Colon (tissue), 2 donors: Measurements from ENCODE around the gene TNFRSF6B.
"Not testable (repeated sequence)": the region's sequence is repeated elsewhere in the genome, so short reads cannot be mapped to it uniquely, and the experiment has no call there.

Experiments used
- FAIRE-seq: peaks from 2 replicates; lab custom pipeline; 2012; peaks lifted over from hg19 to GRCh38; lab: Jason Lieb, UNC
- donor health status: control.
- donor health status: control.

Gene TNFRSF6B

DNA sequence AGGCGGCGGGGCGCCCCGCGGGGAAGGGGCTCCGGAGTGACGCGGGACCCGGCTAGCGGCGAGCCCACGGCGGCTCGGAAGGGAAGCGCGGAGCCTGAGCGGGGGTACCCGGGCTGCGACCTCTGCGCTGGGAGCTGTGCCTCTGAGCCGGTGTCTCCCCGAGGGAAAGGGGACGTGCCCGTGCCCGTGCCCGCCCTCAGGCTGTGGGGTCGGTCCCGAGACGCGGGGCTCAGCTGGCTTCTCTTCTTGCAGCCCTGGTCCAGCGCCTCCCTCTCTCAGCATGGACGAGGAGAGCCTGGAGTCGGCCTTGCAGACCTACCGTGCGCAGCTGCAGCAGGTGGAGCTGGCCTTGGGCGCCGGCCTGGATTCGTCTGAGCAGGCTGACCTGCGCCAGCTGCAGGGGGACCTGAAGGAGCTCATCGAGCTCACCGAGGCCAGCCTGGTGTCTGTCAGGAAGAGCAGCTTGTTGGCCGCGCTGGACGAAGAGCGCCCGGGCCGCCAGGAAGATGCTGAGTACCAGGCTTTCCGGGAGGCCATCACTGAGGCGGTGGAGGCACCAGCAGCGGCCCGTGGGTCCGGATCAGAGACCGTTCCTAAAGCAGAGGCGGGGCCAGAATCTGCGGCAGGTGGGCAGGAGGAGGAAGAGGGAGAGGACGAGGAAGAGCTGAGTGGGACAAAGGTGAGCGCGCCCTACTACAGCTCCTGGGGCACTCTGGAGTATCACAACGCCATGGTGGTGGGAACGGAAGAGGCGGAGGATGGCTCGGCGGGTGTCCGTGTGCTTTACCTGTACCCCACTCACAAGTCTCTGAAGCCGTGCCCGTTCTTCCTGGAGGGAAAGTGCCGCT is 12.1 kb downstream of the TNFRSF6B start:
- no peak for FAIRE-seq

GRCh38 chr20:63709149-63709527 is 12.7 kb downstream of the TNFRSF6B start:
- no peak for FAIRE-seq

- no peak for FAIRE-seq
Measured at GRCh38 chr20:63711085-63711645, 14.7 kb downstream of the TNFRSF6B start.

DNA sequence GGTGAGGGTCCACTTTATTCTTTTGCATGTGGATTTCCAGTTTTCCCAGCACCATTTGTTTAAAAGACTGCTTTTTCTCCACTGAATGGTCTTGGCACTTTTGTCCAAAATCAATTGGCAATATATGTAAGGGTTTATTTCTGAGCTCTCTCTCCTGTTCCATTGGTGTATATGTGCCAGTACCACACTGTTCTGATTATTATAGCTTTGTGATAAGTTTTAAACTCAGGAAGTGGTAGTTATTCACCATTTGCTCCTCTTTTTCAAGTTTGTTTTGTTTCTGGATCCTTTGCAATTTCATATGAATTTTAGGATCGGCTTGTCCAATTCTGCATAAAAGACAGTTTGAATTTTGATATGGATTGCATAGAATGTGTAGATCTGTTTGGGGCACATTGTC is 15.7 kb downstream of the TNFRSF6B start:
- no peak for FAIRE-seq

- FAIRE-seq, result no peak
Measured at GRCh38 chr20:63714858-63715257, 18.4 kb downstream of the TNFRSF6B start.

GRCh38 chr20:63718996-63719395 is 22.5 kb downstream of the TNFRSF6B start:
- FAIRE-seq, result no peak

GRCh38 chr20:63722967-63723622 is 26.6 kb downstream of the TNFRSF6B start:
- not testable (repeated sequence) for FAIRE-seq

- FAIRE-seq, result not testable (repeated sequence)
Measured at GRCh38 chr20:63730189-63730733, 33.8 kb downstream of the TNFRSF6B start.

DNA sequence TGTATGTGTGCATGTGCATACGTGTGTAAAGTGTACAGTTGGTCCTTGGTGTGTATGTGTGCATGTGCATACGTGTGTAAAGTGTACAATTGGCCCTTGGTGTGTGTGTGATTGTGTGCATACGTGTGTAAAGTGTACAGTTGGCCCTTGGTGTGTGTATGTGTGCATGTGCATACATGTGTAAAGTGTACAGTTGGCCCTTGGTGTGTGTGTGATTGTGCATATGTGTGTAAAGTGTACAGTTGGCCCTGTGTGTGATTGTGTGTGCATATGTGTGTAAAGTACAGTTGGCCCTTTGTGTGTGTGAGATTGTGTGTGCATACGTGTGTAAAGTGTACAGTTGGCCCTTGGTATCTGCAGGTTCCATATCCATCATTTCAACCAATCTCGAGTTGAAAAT is 35.0 kb downstream of the TNFRSF6B start:
- no peak for FAIRE-seq

DNA sequence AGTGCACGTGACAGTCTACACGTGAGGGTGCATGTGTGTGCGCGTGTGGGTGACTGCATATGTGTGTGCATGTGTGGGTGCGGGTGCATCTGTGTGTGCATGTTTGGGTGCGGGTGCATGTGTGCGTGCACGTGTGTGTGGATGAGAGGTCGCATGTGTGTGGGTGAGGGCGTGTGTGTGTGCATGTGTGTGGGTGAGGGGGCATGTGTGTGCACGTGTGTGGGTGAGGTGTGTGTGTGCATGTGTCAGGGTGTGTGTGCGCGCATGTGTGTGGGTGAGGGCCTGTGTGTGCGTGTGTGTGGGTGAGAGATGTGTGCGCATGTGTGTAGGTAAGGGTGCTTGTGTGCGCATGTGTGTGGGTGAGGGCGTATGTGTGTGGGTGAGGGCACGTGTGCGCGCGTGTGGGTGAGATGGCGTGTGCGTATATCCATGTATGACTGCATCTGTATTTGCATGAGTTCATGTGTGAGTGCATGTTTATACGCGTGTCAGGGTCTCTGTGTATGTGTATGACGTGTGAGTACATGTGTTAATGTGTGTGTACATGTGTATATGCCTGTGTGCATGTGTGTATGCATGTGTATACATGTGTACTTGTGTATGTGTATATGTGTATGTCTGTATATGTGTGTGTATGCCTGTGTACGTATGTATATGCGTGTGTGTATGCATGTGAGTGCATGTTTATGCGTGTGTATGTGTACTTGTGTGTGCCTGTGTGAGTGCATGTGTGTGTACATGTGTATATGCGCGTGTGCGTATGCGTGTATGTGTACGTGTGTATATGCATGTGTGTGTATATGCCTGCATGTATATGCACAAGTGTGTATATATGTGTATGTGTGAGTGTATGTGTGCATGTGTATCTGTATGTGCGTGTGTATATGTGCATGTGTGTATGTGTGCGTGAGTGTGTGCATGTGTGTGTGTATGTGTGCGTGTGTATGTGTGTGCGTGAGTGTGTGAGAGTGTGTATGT is 36.0 kb downstream of the TNFRSF6B start:
- no peak for FAIRE-seq

DNA sequence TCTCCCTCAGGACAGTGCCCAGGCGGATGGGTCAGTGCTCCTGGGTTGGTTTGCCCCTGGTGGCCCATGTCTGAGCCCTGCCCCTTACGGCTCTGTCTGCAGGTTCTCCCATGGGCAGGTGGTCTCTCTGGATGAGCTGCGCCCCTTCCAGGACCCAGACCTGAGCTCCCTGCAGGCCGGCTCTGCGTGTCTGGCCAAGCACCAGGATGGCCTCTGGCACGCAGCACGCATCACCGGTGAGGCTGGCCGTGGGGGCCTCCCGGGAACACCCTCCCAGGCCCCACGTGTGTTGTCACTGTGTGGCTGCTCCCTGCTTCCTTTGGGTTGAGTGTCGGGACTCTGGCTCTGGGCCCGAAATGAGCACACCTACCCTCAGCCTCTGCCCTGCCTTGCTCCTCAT is 36.7 kb downstream of the TNFRSF6B start:
- no peak for FAIRE-seq

- no peak for FAIRE-seq
Measured at GRCh38 chr20:63733579-63734081, 37.2 kb downstream of the TNFRSF6B start.

DNA sequence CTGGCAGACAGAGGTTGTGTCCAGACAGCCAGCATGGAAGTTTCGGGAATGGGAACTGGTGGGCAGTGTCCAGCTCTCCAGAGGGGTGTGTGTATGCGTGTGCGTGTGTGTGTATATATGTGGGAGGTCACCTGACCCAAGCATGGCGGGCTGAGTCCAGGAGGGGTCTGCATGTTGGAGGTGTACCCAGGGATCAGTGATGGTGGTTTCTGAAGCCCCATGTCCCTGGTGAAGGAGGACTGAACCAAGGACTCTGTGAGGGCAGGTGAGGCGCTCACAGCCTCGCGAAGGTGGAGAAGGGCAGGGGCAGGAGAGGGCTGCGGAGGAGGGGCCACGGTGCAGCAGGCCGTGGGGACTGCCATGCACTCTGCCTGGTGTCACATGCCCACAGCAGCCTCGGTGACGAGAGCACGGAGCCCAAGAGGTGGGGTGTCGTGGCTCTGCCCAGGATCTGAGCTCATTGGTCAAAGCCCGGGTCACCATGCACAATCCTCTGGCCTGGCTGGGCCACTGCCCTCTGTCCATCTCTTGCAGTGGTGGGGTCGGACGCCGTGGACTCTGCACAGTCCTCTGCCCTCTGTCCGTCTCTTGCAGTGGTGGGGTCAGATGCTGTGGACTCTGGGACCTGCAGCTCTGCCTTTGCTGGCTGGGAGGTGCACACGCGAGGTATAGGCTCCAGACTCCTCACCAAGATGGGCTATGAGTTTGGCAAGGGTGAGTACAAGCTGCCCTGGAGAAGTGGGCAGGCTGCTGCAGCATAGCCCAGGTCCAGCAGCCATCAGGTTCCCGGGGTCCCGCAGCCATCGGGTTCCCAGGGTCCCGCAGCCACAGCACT is 37.9 kb downstream of the TNFRSF6B start:
- FAIRE-seq, result no peak

- FAIRE-seq, result no peak
Measured at GRCh38 chr20:63734946-63735858, 38.8 kb downstream of the TNFRSF6B start.

DNA sequence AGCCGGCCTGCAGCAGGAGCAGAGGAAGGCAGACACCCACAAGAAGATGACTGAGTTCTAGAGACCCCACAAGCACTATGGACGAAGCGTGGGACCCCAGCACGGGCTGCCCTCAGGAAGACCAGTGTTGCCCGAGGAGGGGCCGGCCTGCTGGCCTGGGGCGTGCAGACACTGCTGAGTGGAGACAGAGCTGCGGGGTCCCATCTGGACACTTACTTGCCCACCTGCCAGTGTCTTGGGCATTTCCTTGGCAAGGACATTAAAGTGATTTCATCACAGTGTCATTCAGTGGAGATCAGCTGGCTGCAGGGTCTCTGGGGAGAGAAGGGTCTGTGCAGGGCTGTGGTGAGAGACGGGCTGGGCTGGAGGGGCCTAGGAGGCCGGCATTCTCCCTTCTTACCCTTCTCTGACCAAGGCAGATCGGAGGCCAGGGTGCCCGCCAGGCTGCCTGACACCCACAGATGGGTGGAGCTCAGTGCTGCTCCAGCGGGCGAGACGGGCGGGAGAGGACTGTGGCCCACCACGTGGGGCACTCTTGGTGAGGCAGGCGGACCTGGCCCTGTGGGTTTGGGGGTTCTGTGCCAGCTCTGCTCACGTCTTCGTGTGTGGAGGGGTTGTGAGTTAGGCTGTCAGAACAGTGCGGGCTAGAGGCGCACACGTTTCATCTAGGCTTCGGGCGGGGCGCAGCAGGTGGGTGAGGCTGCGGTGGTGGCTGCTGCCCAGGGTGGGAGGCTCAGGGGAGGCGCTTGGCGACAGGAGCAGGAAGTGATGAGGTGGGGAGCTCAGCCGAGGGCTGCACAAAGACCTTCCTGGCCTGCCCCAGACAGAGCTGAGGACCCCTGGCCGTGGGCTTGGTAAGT is 39.6 kb downstream of the TNFRSF6B start, which contains the start of gene LIME1:
TSS of gene LIME1 (plus strand) at position 806 of the 860 bp plus-strand sequence. CDS start 886 bp downstream, outside the sequence.
- FAIRE-seq, result no peak

- no peak for FAIRE-seq
Measured at GRCh38 chr20:63736893-63737694, 40.6 kb downstream of the TNFRSF6B start.

- FAIRE-seq, result no peak
Measured at GRCh38 chr20:63737695-63737944, 41.2 kb downstream of the TNFRSF6B start.
